Suppressor macrophage treated with lipopolysaccharide for 4 hours (primary cell): Measurements from ENCODE around the gene STK11.
A peak's percentile ranks its signal among the peaks of the same experiment; 100 is the strongest.

Experiments
- DNase-seq: peaks from one replicate; pipeline ENCODE4 v3.0.0-alpha.2; 2020

STK11 gene

DNA sequence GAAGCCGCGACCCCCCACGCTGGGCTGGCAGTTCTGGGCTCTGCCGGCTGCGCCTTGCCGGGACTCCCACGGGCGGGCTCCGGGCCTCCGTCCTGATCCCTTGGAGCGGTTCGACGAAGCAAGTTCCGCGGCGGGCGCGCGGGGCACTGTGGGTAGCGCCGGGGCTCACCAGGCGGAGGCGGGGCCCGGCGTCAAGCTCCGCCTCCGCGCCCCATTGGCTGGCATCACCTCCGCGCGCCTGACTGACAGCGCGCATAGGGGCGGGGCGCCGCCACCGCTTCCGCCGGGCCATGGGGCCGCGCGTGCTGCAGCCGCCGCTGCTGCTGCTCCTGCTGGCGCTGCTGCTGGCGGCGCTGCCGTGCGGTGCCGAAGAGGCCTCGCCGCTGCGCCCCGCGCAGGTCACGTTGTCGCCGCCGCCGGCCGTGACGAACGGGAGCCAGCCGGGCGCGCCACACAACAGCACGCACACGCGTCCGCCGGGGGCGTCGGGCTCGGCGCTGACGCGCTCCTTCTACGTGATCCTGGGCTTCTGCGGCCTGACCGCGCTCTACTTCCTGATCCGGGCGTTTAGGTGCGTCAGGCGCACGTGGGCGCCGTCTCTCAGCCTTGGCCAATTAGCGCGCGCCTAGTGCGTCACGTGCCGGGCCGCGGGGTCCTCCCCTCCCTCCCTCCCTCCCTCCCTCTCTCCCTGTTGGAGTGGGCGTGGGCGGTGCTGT lies 69.8 kb downstream of the STK11 start, which contains the start of gene FAM174C:
Gene FAM174C (plus strand): TSS at position 271 of the 716 bp plus-strand sequence. CDS start 20 bp downstream, at position 291.
- DNase-seq: peak; percentile 98

DNA sequence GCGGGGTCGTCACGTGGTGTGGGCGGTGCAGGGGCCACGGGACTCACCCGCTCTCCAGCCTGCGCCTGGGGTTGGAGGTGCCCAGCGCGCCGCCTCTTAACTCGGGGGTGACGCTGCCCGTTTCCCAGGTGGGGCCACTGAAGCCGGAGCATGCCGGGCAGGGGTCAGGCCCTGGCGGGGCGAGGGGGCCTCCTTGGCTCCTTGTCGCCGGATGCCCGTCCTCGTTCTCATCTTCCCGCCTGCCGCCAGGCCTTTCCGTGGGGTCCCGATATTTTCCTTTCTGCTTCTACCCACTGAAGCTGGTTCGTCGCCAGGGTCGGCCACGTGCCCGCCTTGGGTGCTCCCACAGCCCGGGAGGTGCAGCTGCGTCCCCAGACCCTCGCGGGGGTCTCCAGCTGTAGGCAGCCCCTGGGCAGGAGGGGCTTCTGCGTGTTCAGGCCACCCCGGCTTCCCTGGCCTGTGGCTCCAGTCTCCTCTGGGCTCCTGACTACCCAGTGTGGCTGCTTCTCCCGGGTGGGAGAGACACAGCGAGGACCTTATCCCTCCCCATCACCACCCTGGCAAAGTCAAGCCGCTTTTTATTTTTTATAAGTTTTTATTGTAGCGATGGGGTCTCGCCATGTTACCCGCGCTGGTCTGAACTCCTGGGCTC lies 70.5 kb downstream of the STK11 start:
- no peak for DNase-seq

DNA sequence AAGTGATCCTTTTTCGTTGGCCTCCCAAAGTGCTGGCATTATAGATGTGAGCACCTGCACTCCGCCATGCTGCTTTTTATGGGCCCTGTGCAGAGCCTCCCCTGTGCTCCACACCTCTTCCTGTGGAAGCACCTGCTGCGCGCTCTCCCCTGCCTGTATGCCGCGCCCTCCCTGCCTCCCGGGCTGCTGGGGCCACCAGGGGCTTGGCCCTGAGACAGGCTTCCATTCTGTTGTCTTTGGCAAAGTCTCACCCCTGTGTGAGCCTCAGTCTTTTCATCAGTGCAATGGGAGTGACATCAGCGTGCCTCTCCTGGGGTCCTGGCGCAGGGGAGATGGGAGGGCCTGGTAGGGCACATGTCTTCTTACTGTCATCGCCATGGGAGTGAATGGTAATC lies 71.0 kb downstream of the STK11 start:
- no peak for DNase-seq

DNA sequence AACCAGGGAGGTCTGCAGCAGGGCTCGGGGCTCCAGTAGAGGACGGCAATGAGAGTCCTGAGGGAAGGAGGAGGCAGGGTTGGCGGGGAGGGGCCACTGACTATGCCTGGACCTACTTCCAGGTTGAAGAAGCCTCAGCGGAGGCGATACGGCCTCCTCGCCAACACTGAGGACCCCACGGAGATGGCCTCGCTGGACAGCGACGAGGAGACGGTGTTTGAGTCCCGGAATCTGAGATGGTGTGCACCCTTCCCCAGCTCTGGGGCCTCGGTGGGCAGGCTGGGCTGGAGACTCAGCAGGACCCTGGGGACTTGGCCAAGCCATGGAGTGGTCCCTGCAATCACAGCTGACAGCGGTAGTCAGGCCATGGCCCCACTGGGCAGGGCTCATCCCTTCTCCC lies 71.5 kb downstream of the STK11 start:
- DNase-seq: no peak
